Stimulated activated CD8-positive, alpha-beta memory T cell treated with anti-CD3 and anti-CD28 coated beads, Interleukin-12 subunit alpha, Interleukin-12 subunit beta, amount 100 ng/mL, for 24 hours (primary cell): ENCODE measurements around the gene NEO1.

Source experiments
- DNase-seq: peaks from one replicate; pipeline ENCODE4 v3.0.0-alpha.2; 2020; ENCODE audit errors: extremely low read depth

NEO1 gene

GRCh38 chr15:73330206-73331051 is 278.2 kb downstream of the NEO1 start:
- no peak for DNase-seq

DNA sequence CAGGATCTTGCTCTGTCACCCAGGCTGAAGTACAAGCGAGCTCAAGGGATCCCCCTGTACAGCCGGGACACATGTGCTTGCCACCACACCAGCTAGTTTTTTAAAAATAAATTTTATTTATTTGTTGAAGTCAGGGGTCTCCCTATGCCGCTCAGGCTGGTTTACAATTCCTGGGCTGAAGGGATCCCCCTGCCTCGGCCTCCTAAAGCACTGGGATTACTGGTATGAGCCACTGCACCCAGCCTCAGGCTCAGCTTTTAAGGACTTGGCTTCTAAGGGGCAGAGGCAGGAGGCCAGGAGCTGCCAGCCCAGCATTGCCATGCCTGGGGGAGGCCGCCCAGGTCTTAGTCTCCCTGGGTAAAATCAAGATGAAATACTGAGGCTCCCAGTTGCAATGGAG is 279.2 kb downstream of the NEO1 start:
- no peak for DNase-seq

- DNase-seq = no peak
These were observed 280.0 kb downstream of the NEO1 start for GRCh38 chr15:73331991-73332925.

GRCh38 chr15:73333001-73333400 is 280.7 kb downstream of the NEO1 start:
- no peak for DNase-seq

DNA sequence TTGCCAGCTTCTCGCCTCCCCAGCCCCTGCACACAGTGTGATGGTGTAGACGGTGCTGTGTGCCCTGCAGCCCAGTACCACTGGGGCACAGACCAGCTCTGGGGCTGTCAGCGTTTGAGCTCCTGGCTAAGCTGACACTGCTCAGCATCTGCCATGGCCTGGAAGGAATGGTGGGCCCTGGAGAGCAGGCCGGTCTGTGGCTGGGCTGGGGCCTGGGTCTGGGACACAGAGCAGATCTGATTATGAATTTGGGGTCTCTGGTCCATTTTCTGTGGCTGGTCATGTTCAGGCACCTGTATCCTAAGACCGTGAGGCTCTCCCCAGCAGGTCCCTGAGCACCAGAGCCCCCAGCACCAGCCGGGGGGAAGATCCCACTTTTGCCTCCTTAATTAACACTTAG is 281.8 kb downstream of the NEO1 start:
- no peak for DNase-seq

GRCh38 chr15:73335026-73335425 is 282.8 kb downstream of the NEO1 start:
- DNase-seq = no peak

DNA sequence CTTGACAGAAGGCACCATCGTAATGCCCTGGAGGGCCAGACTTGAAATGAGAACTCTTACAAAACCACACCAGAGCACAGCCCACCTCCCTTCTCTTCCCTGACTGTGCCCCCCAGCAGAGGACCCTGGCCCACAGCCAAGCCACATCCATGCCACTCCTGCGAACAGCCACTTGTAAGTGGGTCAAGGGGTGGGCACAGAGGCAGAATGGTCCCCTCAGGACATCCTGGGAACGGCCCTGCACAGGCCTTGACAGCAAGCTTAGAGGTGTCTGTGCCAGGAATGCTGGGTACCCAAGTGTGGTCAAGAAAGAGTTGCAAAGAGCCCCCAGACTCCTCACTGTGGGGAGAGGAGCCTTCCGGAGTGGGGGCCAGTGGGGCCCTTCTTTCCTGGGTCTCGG is 283.2 kb downstream of the NEO1 start:
- no peak for DNase-seq

- no peak for DNase-seq
These were observed 284.5 kb downstream of the NEO1 start for GRCh38 chr15:73336756-73337155.

DNA sequence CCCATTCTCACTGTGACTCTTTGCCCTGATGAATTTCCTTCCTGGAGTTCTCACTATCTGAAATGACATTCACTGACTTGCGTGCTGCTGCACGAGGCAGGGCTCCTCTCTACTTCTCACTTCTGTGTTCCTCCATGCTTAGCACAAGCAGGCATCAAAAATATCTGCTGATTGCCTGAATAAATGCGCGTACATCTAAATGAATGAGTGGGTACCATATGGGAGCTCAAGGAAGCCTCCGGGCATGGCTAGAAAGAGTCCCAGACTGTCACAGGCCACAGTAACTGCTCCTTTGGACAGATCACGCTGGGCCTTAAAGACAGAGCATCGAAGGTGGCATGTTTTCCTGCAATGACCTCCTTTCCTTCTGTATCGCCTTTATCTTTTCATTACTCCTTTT is 284.9 kb downstream of the NEO1 start:
- DNase-seq = no peak

- DNase-seq = no peak
These were observed 285.8 kb downstream of the NEO1 start for GRCh38 chr15:73338058-73338457.

GRCh38 chr15:73338606-73339374 is 286.5 kb downstream of the NEO1 start:
- no peak for DNase-seq

GRCh38 chr15:73340502-73341192 is 288.4 kb downstream of the NEO1 start:
- no peak for DNase-seq

DNA sequence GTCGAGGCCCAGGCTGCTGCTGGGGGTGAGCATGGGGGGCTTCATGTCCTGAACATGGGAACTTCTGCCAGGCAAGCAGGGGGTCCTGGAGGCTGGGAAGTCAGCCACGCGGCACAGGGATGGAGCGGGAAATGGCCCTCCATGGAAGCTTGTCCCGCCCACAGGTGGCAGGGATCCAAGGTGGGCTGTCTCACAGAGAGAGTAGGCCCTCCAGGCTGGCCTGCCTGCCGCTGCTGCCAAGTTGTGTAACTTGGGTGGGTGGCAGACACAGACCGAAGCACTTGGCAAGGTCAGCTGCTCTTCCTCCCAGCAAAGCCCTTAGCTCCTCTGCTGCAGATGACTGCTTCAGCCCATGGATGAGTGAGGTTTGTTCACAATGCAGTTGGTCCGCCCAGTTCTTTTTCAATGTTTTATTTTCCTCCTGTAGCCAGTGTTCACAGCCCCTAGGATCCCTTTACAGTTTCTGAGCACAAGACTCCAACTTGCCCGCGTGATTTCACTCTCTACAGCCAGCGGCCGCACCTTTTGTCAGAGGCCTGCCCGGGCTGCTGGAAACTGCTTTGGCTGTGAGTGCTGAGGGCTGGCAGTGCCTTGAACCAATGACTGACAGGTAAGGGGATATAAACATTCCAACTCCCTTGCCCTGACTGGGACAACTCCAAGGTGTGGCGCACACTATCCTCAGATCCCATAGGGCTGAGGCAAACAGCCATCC is 289.8 kb downstream of the NEO1 start:
- no peak for DNase-seq

DNA sequence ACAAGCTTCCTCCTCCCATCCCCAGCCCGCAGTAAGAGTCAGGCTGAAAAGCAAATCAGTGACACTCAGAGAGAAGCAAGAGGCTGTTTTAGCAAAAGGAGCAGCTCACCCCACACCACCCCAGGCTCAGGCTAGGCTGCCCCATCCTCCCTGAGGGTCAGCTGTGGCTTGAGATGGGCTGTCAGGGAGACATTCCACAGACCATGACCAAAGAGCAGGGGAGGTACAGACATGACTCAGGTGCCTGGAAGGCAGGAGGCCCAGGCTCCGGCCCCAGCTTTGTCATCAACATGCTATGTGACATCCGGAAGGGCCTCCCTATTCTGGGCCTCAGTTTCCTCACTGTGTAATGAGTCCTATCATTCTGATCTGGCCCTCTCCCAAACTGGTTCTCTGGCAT is 291.8 kb downstream of the NEO1 start:
- no peak for DNase-seq

DNA sequence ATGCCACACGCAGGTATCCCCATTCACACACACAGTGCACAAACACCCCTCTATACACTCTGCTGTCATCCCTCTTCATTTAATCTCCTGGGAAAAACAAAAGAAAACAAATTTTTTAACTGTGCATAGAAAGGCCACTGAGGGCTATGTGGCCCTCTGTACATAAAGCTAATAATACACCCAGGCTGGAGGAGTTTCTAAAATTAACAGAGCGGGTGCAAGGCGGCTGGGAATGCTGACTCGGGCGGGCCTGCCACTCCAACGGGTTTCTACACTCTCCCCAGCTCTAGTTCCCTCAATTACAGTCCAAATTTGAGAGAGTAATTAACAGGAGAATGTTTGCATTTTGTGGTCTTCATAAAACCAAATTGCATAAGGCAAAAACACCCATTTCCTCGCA is 293.4 kb downstream of the NEO1 start:
- no peak for DNase-seq

DNA sequence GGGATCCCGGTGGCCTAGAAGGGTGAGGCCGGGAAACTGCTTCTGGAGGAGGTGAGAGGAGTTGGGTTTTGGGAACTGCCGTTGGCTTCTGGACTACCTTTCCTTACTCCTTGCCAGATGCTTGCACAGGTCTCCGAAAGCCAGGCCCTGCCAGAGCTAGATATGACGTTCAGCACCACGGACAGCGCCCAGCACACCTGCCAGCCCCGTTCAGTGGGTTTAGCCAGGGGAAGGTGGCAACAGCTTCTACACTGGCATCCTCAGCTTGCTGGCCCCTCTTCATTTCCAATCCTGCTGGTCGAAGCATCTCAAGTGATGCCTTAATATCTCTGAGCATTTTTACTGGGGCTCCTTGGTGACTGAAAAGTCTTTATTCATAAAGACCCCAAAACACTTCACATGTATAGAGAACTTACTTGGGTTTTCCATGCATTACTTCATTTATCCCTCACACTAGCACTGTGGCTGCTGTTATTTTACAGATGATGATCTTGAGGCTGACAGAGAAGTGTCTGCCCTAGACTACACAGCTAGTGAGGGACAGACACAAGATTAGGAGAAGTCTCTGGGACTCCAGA is 294.6 kb downstream of the NEO1 start:
- no peak for DNase-seq

- no peak for DNase-seq
These were observed 296.9 kb downstream of the NEO1 start for GRCh38 chr15:73349191-73349590.

GRCh38 chr15:73352082-73352481 is 299.8 kb downstream of the NEO1 start:
- no peak for DNase-seq

DNA sequence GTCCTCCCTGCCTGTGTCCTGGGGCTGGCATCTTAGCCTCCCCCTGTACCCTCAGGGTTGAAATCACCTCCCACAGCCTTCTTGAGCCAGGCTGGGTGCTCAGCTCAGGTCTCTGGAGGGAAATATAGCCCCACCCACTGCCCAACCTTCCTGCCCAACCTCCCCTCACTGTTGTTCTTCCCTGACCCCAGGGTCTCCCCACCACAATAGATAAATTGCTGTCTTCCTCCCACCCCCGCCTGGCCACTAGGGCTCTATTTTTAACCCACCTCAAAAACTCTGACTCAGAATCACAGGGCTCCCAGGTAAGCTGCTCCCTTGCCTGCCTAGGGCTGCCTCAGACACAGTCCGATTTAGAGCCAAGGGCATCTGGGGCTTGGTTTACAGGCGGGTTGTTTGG is 301.5 kb downstream of the NEO1 start:
- DNase-seq = no peak

DNA sequence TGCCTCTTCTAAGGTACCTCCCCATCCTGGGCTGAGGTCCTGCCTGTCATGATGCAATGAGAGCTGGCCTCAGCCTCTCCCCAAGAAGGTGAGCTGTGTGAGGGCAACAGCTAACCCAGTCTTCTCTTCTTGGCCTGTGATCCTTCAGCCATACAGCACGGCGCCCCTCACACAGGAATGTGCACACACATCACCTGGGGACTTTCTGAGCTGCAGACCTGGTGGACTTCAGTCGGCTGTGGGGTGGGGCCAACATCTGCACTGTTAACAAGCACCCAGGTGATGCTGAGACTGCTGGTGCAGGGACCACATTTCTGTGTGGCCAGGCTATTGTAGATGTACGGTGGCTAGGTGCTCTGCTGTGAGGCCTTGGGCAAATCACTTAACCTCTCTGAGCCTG is 302.0 kb downstream of the NEO1 start:
- no peak for DNase-seq
